ENCODE data around the gene MTHFD1.

Gene MTHFD1

GRCh38 chr14:64409126-64409920, 21.2 kb downstream of the MTHFD1 start:
- TF ChIP-seq, protein P1, sequence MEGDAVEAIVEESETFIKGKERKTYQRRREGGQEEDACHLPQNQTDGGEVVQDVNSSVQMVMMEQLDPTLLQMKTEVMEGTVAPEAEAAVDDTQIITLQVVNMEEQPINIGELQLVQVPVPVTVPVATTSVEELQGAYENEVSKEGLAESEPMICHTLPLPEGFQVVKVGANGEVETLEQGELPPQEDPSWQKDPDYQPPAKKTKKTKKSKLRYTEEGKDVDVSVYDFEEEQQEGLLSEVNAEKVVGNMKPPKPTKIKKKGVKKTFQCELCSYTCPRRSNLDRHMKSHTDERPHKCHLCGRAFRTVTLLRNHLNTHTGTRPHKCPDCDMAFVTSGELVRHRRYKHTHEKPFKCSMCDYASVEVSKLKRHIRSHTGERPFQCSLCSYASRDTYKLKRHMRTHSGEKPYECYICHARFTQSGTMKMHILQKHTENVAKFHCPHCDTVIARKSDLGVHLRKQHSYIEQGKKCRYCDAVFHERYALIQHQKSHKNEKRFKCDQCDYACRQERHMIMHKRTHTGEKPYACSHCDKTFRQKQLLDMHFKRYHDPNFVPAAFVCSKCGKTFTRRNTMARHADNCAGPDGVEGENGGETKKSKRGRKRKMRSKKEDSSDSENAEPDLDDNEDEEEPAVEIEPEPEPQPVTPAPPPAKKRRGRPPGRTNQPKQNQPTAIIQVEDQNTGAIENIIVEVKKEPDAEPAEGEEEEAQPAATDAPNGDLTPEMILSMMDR (IDR thresholded peaks at IDR 0.05; ENCODE audit: borderline replicate concordance, insufficient read depth, low read depth, low read length), result no peak

DNA sequence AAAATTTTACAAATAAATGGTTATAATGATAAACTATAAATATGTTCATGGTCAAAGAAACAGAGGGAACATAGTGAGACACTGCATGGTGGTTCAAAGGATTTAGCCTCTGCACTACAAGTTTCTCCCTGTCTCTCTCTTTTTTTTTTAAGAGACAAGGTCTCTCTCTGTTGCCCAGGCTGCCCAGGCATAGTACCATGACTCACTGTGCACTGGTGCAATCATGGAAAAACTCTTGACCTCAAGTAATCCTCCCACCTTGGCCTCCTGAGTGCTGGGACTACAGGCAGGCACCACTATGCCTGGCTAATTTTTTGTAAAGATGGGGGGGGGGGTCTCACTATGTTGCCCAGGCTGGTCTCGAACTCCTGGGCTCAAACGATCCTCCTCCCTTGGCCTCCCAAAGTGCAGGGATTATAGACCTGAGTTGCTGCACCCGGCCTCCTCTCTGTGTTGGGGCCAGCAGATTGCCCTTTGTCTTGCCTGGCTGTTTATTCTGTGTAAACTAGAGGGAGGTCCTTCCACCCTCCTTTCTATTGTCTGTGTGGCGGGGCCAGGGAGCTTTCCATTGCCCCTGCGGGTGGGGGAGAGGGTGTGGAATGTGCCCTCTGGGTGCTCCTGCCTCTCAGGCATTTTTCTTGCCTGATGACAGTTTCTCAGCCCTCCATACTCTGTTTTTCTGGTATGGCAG, 22.1 kb downstream of the MTHFD1 start:
- H3K4me3 ChIP-seq (ENCODE audit: low read depth, low read length), result no peak overlapping the region
- TF ChIP-seq, protein P1 (IDR thresholded peaks at IDR 0.05; ENCODE audit: borderline replicate concordance, insufficient read depth, low read depth, low read length), result no peak

More at GRCh38 chr14:64409126-64409920, 21.2 kb downstream of the MTHFD1 start:
- no peak overlapping the region for H3K4me3 ChIP-seq (ENCODE audit: low read depth, low read length)

- TF ChIP-seq, protein P1 (IDR thresholded peaks at IDR 0.05; ENCODE audit: borderline replicate concordance, insufficient read depth, low read depth, low read length), result no peak
- H3K4me3 ChIP-seq (ENCODE audit: low read depth, low read length), result no peak overlapping the region
Measured at GRCh38 chr14:64411001-64411400, 22.8 kb downstream of the MTHFD1 start.

DNA sequence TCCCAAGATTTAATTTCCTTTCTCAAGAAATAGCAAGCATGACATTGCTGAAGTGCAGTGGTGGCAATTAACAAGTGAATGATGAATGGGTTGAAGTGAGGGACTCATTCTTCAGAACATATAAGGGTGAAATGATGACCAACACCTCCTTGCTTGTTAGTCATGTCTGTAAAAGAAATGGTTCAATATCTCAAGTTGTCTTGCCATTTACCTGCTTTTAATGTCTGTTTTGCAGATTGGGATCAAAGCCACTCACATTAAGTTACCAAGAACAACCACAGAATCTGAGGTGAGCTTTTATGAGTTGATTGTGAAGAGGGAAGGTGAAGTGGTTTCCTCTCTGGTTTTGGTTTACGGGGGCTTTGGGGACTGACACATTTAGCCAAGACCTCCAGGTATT, 24.1 kb downstream of the MTHFD1 start:
- TF ChIP-seq, protein P1 (IDR thresholded peaks at IDR 0.05; ENCODE audit: borderline replicate concordance, insufficient read depth, low read depth, low read length), result no peak
- H3K4me3 ChIP-seq (ENCODE audit: low read depth, low read length), result no peak overlapping the region

DNA sequence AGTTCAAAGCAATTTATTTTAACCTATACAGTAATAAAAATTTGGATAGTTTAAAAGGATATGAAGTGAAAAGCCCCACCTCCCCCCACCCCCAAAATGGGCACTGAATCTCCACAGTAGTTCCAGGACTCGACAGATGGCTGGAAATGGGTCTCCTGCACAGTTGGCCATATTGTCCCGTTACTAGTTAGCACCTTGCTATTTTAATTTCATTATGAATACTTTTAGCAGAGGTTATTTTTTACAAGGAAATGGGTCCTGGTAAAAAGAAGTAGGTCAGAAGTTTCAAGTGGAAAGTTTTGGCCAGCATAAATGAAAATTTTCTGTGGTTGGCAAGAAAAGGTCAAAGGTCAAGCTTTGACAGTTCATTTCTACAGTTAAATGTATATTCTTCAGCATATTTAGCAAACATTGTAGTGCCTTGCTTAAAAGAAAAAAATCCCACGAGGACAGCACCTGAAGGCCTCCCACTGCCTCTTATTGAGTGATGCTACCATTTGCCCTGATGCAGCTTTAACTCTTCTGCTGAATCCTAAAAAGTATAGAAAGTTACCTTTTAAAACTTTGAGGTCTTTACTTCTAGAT, 28.3 kb downstream of the MTHFD1 start:
- no peak overlapping the region for H3K4me3 ChIP-seq (ENCODE audit: low read depth, low read length)
- TF ChIP-seq, protein P1 (IDR thresholded peaks at IDR 0.05; ENCODE audit: borderline replicate concordance, insufficient read depth, low read depth, low read length), result no peak

GRCh38 chr14:64417055-64417770, 29.1 kb downstream of the MTHFD1 start:
- no peak overlapping the region for H3K4me3 ChIP-seq (ENCODE audit: low read depth, low read length)
- TF ChIP-seq, protein P1 (IDR thresholded peaks at IDR 0.05; ENCODE audit: borderline replicate concordance, insufficient read depth, low read depth, low read length), result no peak
